Ascending aorta (tissue), 2 donors: ENCODE measurements around the gene DNAI2. TPM values are rescaled to one million over a fixed set of nuclear protein-coding genes. Genes with fewer than 3 reads are reported as not detected.

Experiments used
- DNase-seq, 2 donors: peaks; one replicate each; pipeline ENCODE4 v3.0.0-alpha.2; 2019; ENCODE audit warnings: low spot score in 2 of 2
- H3K27ac ChIP-seq, 2 donors: fragments of 200-600 bp; sonication (generic); one replicate each; pipeline ENCODE4 v1.5.1; 2016 to 2017; ENCODE audit warnings: mild to moderate bottlenecking in 1 of 2
- H3K27me3 ChIP-seq: fragments of 200-600 bp; sonication (generic); one replicate; pipeline ENCODE4 v1.5.1; 2017
- H3K36me3 ChIP-seq, 2 donors: fragments of 200-600 bp; sonication (generic); one replicate each; pipeline ENCODE4 v1.5.1; 2016
- H3K4me1 ChIP-seq, 2 donors: fragments of 200-600 bp; sonication (generic); one replicate each; pipeline ENCODE4 v1.5.1; 2016 to 2017; ENCODE audit warnings: mild to moderate bottlenecking in 1 of 2
- H3K4me3 ChIP-seq, 2 donors: fragments of 200-600 bp; sonication (generic); one replicate each; pipeline ENCODE4 v1.5.1; 2016 to 2017; ENCODE audit warnings: mild to moderate bottlenecking in 1 of 2
- H3K9me3 ChIP-seq, 2 donors: fragments of 200-600 bp; sonication (generic); one replicate each; pipeline ENCODE4 v1.5.1; 2016
- CTCF ChIP-seq, 3 experiments: fragments of 200-600 bp in 2 of 3; fragments of 450-650 bp in 1 of 3; sonication (generic) in 2 of 3; IDR thresholded peaks; one replicate each; pipeline ENCODE4 v1.5.1; 2016 to 2019; ENCODE audit warnings: antibody characterized with exemption in 3 of 3, mild to moderate bottlenecking in 1 of 3, moderate library complexity in 1 of 3
- intact Hi-C: fragments of 100-400 bp; cut with DNase I; formaldehyde crosslinking; loops from one replicate; pipeline ENCODE4 v1.15.1; 2023
- total RNA-seq: library from RNA; depleted of rRNA; stranded (reverse); fragments of >200 nt; gene quantifications from one replicate; pipeline ENCODE4 v1.1.0, GENCODE V29; 2016

Gene DNAI2
- total RNA-seq, 1 donor from 2014 or later = not detected

GRCh38 chr17:74245145-74245831 is 28.7 kb upstream of the DNAI2 start:
- DNase-seq = no peak
- TF ChIP-seq CTCF (IDR thresholded peaks at IDR 0.05) = no peak
- H3K27ac ChIP-seq = no peak overlapping the region
- intact Hi-C loops = no loop called here
- no peak overlapping the region for H3K4me3 ChIP-seq
- H3K36me3 ChIP-seq = no peaks in the 10 kb centered on the region
- H3K27me3 ChIP-seq = no peaks in the 10 kb centered on the region
- H3K4me1 ChIP-seq = no peaks in the 10 kb centered on the region
- no peaks in the 10 kb centered on the region for H3K9me3 ChIP-seq

- no peaks in the 10 kb centered on the region for H3K4me1 ChIP-seq
- no peak for DNase-seq
- no peak overlapping the region for H3K27ac ChIP-seq
Observed at GRCh38 chr17:74245871-74246270, 28.2 kb upstream of the DNAI2 start.

GRCh38 chr17:74249590-74250270 is 24.3 kb upstream of the DNAI2 start:
- Histone ChIP-seq H3K4me1 (no peaks in the 10 kb centered on the region), H3K27ac (no peak overlapping the region), H3K9me3 (no peaks in the 10 kb centered on the region), H3K27me3 (no peaks in the 10 kb centered on the region), H3K36me3 (peaks cover 3 to 7% of the 10 kb centered on the region in 2 donors), H3K4me3 (no peak overlapping the region)
- no peak for TF ChIP-seq CTCF (IDR thresholded peaks at IDR 0.05)
- intact Hi-C loops = no loop called here
- no peak for DNase-seq

More at GRCh38 chr17:74245871-74246270, 28.2 kb upstream of the DNAI2 start:
- H3K4me3 ChIP-seq = no peak overlapping the region
- H3K36me3 ChIP-seq = no peaks in the 10 kb centered on the region
- no peak for TF ChIP-seq CTCF (IDR thresholded peaks at IDR 0.05)
- no peaks in the 10 kb centered on the region for H3K9me3 ChIP-seq
- intact Hi-C loops = no loop called here
- no peaks in the 10 kb centered on the region for H3K27me3 ChIP-seq

- no peak for TF ChIP-seq CTCF (IDR thresholded peaks at IDR 0.05)
- intact Hi-C loops = no loop called here
- Histone ChIP-seq H3K36me3 (peaks cover 3 to 7% of the 10 kb centered on the region in 2 donors), H3K9me3 (no peaks in the 10 kb centered on the region), H3K4me1 (no peaks in the 10 kb centered on the region), H3K27ac (no peak overlapping the region), H3K27me3 (no peaks in the 10 kb centered on the region), H3K4me3 (no peak overlapping the region)
- DNase-seq = no peak
Observed at GRCh38 chr17:74250324-74250995, 23.6 kb upstream of the DNAI2 start.

GRCh38 chr17:74251051-74251450 is 23.0 kb upstream of the DNAI2 start:
- no peak for TF ChIP-seq CTCF (IDR thresholded peaks at IDR 0.05)
- no peak overlapping the region for H3K27ac ChIP-seq
- intact Hi-C loops = no loop called here
- H3K4me3 ChIP-seq = no peak overlapping the region
- no peaks in the 10 kb centered on the region for H3K9me3 ChIP-seq
- H3K36me3 ChIP-seq = peaks cover 3 to 7% of the 10 kb centered on the region in 2 donors
- DNase-seq = no peak
- no peaks in the 10 kb centered on the region for H3K4me1 ChIP-seq
- H3K27me3 ChIP-seq = no peaks in the 10 kb centered on the region
